HG03439 (cell line): Measurements from ENCODE around the gene ZNF492.
"Not testable (repeated sequence)": the region's sequence is repeated elsewhere in the genome, so short reads cannot be mapped to it uniquely, and the experiment has no call there.

Experiments
- ATAC-seq: cut with Tn5 transposase; IDR thresholded peaks from one replicate; pipeline ENCODE4 v1.9.1; 2021; ENCODE audit warnings: mild to moderate bottlenecking, moderate library complexity; ENCODE audit not compliant: unreplicated experiment

The ZNF492 gene

GRCh38 chr19:22617181-22617580 is 16.9 kb upstream of the ZNF492 start:
- ATAC-seq, result not testable (repeated sequence)

DNA sequence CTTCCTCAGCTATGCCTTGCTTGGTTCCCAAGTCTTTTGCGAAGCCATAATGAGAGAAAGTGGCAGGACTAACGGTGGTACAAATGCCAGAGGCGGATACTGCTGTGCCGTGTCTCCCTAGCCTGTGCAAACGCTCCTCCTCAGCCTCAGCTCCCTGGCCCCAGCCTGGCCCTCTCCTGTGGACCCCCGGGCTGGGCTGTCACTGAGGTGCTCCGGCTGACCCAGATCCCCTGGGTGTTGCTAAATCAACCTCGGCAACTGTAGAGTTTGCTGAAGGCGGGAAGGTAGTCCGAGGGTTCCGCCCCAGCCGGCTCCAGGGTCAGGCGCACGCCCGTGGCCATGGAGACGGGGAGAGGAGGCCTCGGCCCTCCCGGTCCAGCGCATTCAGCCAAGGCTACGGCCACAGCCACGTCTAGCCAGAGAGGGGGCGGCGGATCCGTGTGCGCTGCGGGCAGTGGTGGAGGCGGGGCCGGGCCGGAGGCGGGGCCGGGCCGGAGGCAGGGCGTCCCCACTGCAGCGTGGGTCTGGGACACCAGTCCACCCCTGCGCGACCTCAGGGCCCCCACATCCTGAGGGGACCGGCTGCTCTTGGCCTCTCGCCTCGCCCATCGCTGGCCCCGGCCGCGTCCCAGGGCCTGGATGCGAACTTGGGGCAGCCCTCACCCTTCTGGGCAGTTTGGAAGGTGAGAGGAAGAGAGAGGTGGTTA is 16.4 kb upstream of the ZNF492 start:
- no peak for ATAC-seq

GRCh38 chr19:22619371-22619770 is 14.8 kb upstream of the ZNF492 start:
- no peak for ATAC-seq

DNA sequence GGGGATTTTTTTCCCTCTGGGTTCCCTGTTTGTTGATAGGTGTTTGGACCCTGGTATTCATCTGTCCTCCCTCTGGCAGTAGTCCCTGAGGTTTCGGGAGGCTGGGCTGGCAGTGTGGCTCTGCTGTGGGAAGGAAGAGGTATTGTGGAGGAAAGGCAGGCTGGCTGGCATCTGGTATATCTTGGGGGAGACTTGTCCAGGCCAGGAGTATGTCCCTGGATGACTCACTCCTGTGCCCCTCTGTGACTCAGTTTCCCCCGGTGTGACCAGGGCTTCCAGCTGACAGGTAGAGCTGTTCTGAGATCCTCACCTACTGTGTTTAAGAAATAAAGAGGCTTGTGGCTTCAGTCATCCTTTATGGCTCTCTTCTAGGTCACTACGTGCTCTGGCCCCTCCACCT is 14.2 kb upstream of the ZNF492 start:
- ATAC-seq, result no peak

GRCh38 chr19:22620401-22620800 is 13.7 kb upstream of the ZNF492 start:
- no peak for ATAC-seq

- ATAC-seq, result no peak
Measured at GRCh38 chr19:22620912-22621311, 13.2 kb upstream of the ZNF492 start.

GRCh38 chr19:22622020-22622419 is 12.1 kb upstream of the ZNF492 start:
- no peak for ATAC-seq

DNA sequence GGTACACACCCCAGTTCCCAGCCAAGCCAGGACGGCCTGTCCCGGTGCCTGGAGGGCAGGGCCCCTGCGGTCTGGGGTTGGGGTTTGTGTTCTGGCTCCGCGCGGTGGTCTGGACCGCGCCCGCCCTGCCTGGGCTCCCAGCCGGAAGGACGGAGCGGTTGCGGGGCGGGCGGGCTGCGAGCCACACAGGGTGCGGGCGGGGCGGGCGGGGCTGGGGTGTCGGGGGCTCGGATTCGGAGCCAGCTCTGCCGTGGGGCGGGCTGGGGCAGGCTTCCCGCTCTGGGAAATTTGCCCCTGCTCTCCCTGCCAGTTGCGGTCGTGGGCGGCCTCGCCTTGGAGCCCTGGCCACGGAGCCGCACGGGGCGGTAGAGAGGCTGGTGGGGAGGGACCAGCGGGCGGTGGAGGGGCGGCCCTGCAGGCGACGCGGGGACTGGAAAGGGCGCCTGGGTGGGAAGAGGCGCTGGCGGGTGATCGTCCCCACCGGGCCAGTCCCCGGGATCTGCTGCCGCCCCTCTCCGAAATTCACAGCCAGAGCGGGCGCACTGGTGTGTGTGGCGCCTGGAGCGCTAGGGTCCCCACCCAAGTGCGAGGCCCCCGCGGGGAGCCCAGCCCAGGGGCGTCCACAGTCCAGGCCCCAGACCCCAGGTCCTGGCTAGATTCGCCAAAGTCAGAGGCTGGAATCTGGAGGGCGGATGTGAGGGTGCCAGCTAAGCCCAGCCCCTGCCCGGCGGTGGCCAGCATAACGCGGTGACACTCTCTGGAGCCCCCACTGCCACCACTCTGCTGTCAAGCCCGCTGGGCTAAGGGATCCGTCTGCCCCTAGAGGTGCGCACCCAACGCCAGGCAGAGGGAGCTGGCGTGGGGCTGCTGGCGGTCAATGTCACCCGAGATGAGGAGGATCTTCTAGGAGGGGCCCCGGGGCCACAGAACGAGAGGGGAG is 11.0 kb upstream of the ZNF492 start:
- no peak for ATAC-seq

DNA sequence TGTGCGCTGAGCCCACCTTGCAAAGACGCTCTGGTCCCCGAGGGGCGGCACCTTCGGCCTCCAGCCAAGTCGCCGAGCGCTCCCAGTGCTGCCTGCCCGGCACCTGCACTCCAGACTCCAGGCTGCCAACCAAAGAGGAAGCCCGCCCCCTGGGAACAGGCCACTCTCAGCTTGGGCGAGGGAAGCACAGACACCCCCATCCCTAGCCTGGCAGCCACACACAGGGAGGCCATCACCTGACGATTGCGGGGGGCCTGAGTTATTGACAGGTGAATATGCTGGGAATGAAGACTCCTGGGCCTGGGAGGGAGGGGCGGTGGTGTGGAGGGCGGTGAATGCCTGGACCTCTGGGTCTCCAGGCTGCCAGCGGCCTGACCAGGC is 10.3 kb upstream of the ZNF492 start:
- ATAC-seq, result no peak

GRCh38 chr19:22625266-22626035 is 8.7 kb upstream of the ZNF492 start:
- no peak for ATAC-seq

- ATAC-seq, result no peak
Measured at GRCh38 chr19:22627526-22627925, 6.6 kb upstream of the ZNF492 start.

- ATAC-seq, result no peak
Measured at GRCh38 chr19:22628401-22628800, 5.7 kb upstream of the ZNF492 start.

DNA sequence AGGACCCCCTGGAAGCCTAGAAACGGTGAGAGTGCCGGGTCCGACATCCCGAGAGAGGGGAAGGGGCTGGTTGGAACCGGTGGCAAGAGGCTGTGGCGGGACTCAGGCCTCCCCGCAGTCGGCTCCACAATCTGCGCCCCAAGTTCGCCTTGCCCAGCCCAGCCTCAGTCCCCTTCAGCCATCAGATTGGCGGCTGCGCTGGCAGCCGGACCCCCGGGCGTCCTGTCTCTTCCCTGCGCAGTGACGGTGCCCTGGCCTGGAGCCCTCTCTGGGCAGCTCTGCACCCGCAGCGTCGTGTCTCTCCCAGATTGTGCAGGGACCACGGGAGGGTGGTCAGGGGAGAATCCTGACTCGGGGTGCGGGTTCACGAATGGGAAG is 315 bp downstream of the ZNF492 start:
- no peak for ATAC-seq

- ATAC-seq, result not testable (repeated sequence)
Measured at GRCh38 chr19:22685493-22685892, 51.4 kb downstream of the ZNF492 start.

DNA sequence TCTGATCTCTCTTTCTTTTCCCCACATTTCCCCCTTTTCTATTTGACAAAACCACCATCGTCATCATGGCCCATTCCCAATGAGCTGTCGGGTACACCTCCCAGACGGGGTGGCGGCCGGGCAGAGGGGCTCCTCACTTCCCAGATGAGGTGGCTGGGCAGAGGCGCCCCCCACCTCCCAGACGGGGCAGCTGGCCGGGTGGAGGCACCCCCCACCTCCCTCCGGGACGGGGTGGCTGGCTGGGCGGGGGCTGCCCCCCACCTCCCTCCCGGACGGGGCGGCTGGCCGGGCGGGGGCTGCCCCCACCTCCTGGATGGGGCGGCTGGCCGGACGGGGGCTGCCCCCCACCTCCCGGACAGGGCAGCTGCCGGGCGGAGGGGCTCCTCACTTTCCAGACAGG is 68.5 kb downstream of the ZNF492 start:
- not testable (repeated sequence) for ATAC-seq

DNA sequence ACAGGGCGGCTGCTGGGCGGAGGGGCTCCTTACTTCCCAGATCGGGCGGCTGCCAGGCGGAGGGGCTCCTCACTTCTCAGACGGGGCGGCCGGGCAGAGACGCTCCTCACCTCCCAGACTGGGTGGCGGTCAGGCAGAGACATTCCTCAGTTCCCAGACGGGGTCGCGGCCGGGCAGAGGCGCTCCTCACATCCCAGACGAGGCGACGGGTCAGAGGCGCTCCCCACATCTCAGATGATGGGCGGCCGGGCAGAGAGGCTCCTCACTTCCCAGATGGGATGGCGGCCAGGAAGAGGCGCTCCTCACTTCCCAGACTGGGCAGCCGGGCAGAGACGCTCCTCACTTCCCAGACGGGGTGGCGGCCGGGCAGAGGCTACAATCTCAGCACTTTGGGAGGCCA is 69.0 kb downstream of the ZNF492 start:
- not testable (repeated sequence) for ATAC-seq

- no peak for ATAC-seq
Measured at GRCh38 chr19:22708983-22709382, 74.9 kb downstream of the ZNF492 start.
